NT2/D1 (cell line): ENCODE measurements around the gene WWC1.

Experiments
- YY1 ChIP-seq: IDR thresholded peaks from 2 replicates; pipeline ENCODE4 v1.6.1; 2011; ENCODE audit not compliant: insufficient read length, insufficient read depth
- ZNF274 ChIP-seq: IDR thresholded peaks from 2 replicates; pipeline ENCODE4 v1.6.1; 2011; ENCODE audit warnings: mild to moderate bottlenecking, low read depth, low read length

DNA sequence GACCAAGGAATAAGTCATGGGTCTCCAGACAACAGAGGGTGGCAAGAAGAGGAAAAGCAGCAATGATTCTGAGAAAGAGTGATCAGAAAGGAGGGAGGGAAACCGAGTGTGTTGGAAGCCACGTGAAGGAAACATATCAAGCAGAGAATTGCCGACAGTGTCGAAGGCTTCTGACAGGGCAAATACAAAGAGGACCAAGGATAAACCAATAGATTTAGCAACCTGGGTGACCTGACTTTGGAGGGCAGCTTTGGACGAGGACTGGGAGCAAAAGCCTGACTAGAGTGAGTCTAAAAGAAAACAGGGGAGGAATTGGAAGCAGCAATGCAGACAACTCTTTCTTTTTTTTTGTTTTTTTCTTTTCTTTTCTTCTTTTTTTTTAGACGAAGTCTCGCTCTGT is 83.8 kb downstream of the WWC1 start:
- no peak for TF ChIP-seq YY1
- TF ChIP-seq ZNF274 = no peak
